Measurements from ENCODE around the gene MTURN.
"Not testable (repeated sequence)": the region's sequence is repeated elsewhere in the genome, so short reads cannot be mapped to it uniquely, and the experiment has no call there.

Gene MTURN

GRCh38 chr7:30134611-30135300 is at the start of gene MTURN:
Gene MTURN, plus strand, starts transcription at chr7:30134986. Its CDS starts 151 bp downstream, at chr7:30135137.
- peak; percentile 98 for DNase-seq

DNA sequence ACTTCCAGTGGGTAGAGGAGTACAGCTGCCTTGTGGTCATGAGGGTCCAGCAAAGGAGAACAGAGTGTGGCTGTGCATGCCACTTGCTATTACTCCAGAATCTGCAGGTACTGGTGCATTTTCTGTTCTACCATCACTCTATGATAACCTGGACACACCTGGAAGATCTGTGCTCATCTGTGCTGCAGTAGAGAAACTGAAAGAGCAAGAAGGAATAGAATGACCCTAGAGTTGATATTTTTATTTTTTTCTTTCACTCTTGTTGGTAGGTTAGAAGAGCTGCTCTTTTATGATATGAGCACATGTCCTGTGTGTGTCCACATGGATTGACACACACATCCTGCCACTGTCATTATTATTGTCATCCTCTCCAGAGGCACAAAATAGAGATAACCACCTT is 48.3 kb upstream of the MTURN start:
- DNase-seq, result no peak

DNA sequence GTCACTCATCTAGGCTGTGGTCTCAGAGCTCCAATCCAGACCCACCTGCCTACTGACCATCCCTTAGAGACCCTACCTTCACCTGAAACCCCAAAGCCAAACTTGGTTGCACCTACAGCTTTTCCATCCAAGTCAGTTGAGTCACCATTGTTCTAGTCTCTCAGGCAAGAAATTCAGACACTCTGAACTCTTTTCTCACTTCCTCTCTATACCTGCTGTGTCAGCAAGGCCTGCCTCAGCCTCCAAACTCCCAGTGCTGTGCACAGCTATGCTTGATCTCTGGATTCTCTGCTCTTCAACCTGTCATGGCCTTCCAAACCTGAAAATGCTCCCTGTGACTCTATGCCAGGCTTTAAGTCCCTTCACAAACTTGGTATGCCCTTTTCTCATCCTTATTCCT is 47.4 kb upstream of the MTURN start:
- no peak for DNase-seq

- no peak for DNase-seq
Measured at GRCh38 chr7:30088362-30088761, 46.4 kb upstream of the MTURN start.

GRCh38 chr7:30090111-30090510 is 44.7 kb upstream of the MTURN start:
- no peak for DNase-seq

DNA sequence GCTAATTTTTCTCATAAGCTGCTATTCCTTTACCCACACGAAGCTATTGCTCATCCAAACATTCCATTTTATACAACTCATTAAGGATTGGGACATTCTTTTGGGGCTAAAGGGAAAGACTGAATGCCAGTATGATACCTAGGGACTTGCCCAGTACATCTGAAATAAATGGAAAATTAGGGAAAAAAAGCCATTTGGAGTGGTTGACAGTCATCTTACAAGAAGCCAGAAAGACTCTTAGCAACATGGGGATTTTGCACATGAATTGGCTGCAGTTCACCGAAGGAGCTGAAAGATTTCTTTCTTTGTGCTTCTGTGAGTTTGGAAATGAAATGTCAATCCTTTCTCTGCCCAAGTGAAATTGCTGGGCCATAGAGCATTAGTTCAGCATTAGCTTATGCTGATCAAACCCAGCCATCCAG is 43.3 kb upstream of the MTURN start:
- DNase-seq, result no peak

- DNase-seq, result no peak
Measured at GRCh38 chr7:30091987-30092386, 42.8 kb upstream of the MTURN start.

DNA sequence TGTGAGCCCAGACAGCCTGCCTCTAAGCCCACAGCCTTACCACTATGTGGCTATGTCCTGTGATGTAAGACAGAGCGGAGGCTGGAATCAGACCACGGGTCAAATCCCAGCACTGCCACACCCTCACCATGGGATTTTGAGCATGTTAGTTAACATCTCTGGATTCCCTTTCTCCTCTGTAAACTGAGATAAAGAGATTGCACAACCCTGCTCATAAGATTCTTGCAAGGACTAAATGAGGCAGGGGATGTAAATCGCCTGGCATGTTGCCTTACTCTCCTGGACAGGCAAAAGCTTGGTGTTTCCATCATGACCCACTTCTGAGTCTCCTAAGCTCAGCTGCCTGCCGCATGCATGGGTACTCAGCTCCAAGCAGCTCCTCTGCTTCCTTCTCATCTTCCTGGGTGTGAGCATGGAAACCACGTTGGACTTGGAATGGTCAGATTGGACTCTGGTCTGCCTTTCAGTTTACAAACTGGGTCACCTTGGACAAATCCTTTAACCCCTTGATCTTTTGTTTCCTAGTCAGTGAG is 41.3 kb upstream of the MTURN start:
- DNase-seq, result no peak

DNA sequence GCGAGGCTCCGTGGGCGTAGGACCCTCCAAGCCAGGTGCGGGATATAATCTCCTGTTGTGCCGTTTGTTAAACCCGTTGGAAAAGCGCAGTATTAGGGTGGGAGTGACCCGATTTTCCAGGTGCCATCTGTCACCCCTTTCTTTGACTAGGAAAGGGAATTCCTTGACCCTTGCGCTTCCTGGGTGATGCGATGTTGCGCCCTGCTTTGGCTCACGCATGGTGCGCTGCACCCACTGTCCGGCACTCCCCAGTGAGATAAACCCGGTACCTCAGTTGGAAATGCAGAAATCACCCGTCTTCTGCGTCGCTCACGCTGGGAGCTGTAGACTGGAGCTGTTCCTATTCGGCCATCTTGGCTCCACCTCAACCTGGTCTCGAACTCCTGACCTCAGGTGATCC is 36.2 kb upstream of the MTURN start:
- DNase-seq, result not testable (repeated sequence)

- no peak for DNase-seq
Measured at GRCh38 chr7:30102281-30102680, 32.5 kb upstream of the MTURN start.

- no peak for DNase-seq
Measured at GRCh38 chr7:30104157-30104556, 30.6 kb upstream of the MTURN start.

DNA sequence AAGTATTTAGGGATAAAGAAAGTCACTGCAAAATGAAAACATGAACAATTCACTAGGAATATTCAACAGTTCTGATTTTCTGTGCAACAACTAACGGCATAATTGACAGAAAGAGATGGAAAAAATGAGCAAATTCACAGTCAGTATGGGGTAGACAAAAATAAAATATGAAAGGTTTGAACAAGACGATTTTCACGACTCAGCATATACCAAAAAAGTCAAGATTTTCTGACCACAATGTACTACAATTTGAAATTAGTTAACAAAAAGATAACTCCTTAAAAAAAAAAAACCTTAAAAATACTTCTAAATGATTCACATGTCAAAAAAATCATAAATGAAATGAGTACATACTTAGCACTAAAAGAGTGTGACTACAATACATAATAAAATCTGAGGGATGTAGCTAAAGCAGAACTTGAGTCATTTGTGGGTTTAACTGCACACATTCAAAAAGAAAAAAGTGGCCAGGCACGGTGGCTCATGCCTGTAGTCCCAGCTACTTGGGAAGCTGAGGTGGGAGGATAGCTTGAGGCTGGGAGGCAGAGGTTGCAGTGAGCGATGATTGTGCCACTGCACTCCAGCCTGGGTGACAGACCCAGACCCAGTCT is 22.6 kb upstream of the MTURN start:
- DNase-seq, result no peak

DNA sequence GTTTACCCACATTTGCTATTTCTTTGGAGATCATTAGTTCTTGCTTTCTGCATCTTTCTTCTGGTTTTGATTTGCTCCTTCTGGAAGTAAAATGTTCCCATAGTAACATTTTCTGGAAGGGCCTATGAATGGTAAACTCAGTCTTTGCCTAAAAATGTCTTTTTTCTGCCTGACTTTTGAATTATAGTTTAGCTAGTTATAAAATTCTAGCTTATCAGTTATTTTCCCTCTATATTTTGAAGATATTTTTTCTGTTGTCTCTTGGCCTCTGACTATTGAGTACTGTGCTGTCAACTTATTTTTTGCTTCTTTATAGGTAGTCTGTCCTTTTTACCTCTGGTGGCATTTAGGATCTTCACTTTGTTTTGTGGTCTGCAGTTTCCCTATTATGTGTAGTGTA is 21.6 kb upstream of the MTURN start:
- no peak for DNase-seq

DNA sequence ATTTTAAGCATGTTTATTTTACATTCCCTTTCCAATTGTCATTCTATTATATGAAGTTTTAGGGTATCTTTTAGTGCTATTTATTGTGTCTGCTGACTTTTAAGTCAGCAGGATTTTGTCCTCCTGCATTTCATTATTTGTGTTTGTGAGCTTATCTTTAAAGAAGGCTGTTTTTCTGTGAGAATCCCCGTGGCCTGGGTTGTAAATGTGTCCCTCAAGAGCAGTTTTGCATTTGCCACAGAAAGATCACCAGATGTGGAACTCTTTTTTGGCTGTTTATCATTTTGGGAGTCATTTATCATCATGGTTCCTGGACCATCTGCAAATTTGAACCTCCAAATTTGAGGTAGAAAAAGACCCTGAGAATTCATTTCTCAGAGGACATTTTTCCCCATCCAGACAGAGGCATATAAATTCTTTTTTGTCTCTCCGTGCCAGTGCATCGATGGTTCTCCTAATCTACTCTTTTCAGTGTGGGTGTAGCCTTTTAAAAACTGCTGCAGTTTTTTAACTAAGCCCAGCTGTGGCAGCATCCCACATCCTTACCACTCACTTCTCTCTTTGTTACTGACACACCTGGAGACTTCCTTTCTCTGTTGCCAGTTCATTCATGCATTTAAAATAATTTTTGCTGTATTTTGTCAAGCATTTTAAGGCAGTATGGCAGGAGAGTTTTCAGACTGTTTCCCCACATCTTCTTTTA is 20.1 kb upstream of the MTURN start:
- no peak for DNase-seq

- DNase-seq, result no peak
Measured at GRCh38 chr7:30115709-30116297, 19.0 kb upstream of the MTURN start.

- DNase-seq, result no peak
Measured at GRCh38 chr7:30116771-30117170, 18.0 kb upstream of the MTURN start.

GRCh38 chr7:30117896-30118295 is 16.9 kb upstream of the MTURN start:
- no peak for DNase-seq

DNA sequence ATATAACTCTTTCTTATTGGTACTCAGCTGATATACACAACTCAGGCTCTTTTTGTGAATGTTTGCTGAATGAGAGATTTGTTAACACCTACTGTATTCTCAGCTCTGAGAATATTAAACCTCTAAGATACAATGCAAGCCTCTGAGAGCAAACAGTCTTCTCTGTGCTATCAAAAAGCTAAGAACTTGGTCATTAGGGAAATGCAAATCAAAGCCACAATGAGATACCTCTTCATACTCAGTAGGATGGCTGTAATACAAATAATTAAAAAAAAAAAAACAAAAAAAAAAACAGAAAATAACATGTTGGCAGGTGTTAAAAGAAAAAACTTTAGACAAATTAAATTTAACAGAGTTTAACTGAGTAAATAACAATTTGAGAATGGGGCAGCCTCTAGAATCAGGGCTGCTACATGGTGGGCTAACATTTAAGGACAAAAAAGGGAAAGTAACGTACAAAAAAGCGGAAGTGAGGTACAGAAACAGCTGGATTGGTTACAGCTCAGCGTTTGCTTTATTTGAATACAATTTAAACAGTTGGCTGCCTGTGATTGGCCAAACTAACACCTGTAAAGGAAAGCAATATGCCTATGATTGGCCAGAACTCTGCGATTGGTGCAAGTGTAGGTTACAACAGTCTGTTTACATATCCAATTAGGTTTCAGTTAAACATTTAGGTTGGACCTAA is 14.8 kb upstream of the MTURN start:
- no peak for DNase-seq

DNA sequence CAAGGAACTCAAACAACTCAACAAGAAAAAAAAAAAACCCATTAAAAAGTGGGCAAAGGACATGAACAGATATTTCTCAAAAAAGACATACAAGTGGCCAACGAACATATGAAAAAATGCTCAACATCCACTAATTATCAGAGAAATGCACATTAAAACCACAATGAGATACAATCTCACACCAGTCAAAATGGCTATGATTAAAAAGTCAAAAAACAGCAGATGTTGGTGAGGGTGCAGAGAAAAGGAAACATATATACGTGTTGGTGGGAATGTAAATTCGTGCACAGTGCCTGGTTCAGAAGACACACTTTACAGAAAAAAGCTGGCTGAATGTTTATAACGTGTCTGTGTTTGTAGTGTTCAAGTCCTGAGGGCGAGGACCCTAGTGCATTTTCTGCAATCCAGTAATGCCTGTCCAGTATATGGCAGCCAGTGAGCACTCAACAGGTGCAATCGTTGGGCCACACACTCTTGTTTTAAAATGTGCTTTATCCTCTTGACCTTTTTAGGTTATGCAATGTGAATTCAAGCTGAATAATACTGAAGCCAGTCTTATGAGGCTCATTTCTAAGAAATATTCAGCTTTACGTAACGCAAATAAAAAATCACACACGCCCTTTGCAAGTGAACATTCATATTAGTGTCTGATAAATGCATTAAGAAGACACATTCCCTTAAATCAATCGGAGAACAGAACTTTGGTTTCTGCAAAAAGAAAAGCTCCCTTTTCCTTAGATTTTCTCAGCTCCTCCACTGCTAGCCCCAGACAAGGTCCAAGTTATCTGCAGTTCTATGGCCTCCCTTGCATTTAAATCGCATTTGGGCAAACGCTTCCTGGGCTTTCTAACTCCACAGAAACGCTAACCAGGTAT is 813 bp upstream of the MTURN start:
- peak; percentile 62 for DNase-seq

DNA sequence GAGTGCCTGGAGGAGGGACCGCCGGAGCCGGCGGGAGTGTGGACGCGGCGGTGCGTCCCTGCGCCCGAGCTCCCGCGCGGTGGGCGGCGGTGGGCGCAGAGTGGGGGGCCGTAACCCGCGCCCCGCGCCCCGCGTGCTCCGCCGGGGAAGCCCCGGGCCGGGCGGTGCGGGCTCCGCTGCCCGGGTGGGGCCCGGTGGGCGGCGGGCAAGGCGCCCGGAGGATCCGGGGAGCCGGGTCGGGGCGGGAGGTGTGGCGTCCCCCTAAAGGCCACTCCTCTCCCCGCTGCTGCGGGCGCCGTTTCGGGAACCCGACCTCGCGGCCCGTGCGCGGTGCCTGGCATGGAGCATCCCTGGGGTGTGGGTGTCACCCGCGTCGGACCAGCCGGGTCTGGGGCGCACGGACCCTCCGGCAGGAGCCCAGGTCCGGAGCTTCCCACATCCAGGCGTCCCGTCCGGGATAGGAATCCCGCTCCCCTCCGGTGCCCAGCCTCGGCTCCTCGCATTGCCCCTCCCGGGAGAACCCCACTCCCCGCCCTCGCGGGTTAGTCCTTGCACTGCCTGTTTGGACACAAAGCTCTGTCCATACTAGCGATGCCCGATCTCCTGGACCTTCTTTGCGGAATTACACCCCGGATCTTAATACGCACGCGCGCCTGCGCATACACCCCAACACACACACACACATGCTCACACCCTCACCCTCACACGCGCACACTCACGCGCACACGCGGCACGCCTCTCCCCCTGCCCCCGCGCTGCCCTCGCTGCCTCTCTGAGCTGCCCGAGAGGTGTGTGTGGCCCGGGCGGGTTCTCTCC is 723 bp downstream of the MTURN start:
- peak; percentile 84 for DNase-seq

- peak; percentile 42 for DNase-seq
Measured at GRCh38 chr7:30136117-30136731, 1.4 kb downstream of the MTURN start.

All from DMS53 (cell line).